ENCODE data around the gene DAPK1. TPM values are rescaled to one million over a fixed set of nuclear protein-coding genes. Genes with fewer than 3 reads are reported as not detected.

The DAPK1 gene
- total and polyA plus RNA-seq, 11 donors, result 1.0 to 52.5 (median 2.3) TPM

DNA sequence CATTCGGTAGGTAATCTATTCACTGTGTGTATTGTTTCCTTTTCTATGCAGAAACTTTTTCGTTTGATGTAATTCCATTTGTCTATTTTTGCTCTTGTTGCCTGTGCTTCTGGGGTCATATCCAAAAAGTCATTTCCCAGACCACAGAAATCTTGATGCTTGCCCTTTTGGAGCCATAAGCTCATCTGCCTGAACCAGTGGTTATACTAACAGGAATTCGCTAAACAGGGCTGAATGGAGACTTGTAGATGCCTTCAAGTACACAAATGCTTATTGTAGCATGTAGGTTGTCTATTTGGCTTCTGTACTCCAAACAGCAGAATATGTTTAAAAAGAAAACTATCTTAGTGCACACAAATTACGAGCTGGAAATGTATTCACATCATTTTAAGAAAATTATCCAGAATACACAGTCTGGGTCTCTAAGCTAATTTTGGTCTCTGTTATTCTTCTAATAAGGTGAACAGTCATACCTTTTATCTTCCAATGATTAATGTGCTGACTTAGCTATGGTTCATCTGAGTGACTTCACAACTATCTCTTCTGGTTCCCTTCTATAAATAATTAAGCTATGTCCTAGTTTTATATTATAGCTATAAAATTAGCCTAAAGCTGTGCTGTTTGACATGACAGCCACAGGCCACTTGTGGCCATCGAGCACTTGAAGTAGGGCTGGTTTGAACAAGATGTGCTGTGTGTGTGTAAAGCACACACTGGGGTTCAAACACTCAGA lies 87.6 kb downstream of the DAPK1 start:
- DNase-seq (no peak), ATAC-seq (no peak)
- Histone ChIP-seq H3K36me3 (no peaks in the 10 kb centered on the region), H3K27me3 (no peaks in the 10 kb centered on the region), H3K4me3 (no peak overlapping the region), H3K4me1 (peaks cover 0 to 20% (median 2%) of the 10 kb centered on the region in 12 donors), H3K27ac (peak overlapping the region in 1 of 12 donors; percentile 11), H3K9me3 (no peaks in the 10 kb centered on the region)
- TF ChIP-seq POLR2A (IDR thresholded peaks at IDR 0.05), result no peak
- TF ChIP-seq, protein P1, sequence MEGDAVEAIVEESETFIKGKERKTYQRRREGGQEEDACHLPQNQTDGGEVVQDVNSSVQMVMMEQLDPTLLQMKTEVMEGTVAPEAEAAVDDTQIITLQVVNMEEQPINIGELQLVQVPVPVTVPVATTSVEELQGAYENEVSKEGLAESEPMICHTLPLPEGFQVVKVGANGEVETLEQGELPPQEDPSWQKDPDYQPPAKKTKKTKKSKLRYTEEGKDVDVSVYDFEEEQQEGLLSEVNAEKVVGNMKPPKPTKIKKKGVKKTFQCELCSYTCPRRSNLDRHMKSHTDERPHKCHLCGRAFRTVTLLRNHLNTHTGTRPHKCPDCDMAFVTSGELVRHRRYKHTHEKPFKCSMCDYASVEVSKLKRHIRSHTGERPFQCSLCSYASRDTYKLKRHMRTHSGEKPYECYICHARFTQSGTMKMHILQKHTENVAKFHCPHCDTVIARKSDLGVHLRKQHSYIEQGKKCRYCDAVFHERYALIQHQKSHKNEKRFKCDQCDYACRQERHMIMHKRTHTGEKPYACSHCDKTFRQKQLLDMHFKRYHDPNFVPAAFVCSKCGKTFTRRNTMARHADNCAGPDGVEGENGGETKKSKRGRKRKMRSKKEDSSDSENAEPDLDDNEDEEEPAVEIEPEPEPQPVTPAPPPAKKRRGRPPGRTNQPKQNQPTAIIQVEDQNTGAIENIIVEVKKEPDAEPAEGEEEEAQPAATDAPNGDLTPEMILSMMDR (IDR thresholded peaks at IDR 0.05), result no peak
- 85 to 88% (median 87%) methylated on average over 5 of the region's 5 CpGs for WGBS, 4 donors
- intact Hi-C loops (cut with DNase I), result no loop called here

GRCh38 chr9:87586731-87587355 lies 89.2 kb downstream of the DAPK1 start:
- H3K27ac ChIP-seq, result no peak overlapping the region
- no peak for ATAC-seq
- DNase-seq, result no peak
- TF ChIP-seq POLR2A (IDR thresholded peaks at IDR 0.05), result no peak
- TF ChIP-seq, protein P1 (IDR thresholded peaks at IDR 0.05), result no peak
- H3K4me1 ChIP-seq, result peaks cover 0 to 5% (median 0%) of the 10 kb centered on the region in 12 donors
- WGBS, 4 donors, result 89 to 95% (median 91%) methylated on average over 9 of the region's 9 CpGs
- H3K4me3 ChIP-seq, result no peak overlapping the region
- no peaks in the 10 kb centered on the region for H3K9me3 ChIP-seq
- H3K27me3 ChIP-seq, result no peaks in the 10 kb centered on the region
- no peaks in the 10 kb centered on the region for H3K36me3 ChIP-seq
- intact Hi-C loops (cut with DNase I), result no loop called here

DNA sequence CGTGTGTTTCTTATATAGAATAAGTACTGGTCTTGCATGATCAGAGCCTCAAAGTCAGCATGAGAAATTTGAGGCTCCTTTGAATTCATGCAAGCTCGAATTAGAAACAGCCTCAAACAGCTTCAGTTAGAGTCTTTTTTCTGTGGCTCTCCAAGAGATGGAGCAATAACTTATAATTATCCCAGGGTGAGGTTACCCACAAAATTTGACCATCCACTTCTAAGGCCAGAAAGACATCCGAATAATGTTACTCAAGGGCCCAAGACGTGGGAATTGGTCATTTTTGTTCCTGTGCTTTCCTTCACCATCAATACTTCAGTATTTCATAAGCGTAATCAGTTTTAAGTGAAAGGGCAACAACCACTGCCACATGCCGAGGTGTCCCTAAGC lies 89.7 kb downstream of the DAPK1 start:
- Histone ChIP-seq H3K27me3 (no peaks in the 10 kb centered on the region), H3K36me3 (no peaks in the 10 kb centered on the region), H3K9me3 (no peaks in the 10 kb centered on the region), H3K4me1 (peaks cover 0 to 6% (median under 1%) of the 10 kb centered on the region in 12 donors), H3K27ac (no peak overlapping the region), H3K4me3 (no peak overlapping the region)
- TF ChIP-seq, protein P1 (IDR thresholded peaks at IDR 0.05), result no peak
- TF ChIP-seq POLR2A (IDR thresholded peaks at IDR 0.05), result no peak
- intact Hi-C loops (cut with DNase I), result no loop called here
- DNase-seq (no peak), ATAC-seq (no peak)
- WGBS, 4 donors, result 92 to 95% (median 95%) methylated on average over 6 of the region's 6 CpGs

- Histone ChIP-seq H3K4me1 (peaks cover 0 to 11% (median 5%) of the 10 kb centered on the region in 12 donors), H3K27me3 (no peaks in the 10 kb centered on the region), H3K4me3 (no peak overlapping the region), H3K36me3 (no peaks in the 10 kb centered on the region), H3K9me3 (no peaks in the 10 kb centered on the region), H3K27ac (no peak overlapping the region)
- TF ChIP-seq, protein P1 (IDR thresholded peaks at IDR 0.05), result no peak
- TF ChIP-seq POLR2A (IDR thresholded peaks at IDR 0.05), result no peak
- intact Hi-C loops (cut with DNase I), result no loop called here
- 92 to 97% (median 94%) methylated on average over 2 of the region's 2 CpGs for whole genome bisulfite sequencing, 4 donors
- DNase-seq (no peak), ATAC-seq (no peak)
Measured at GRCh38 chr9:87587864-87588263, 90.2 kb downstream of the DAPK1 start.
